ENCODE measurements around the gene HSPA1A.
"Not testable (repeated sequence)": the region's sequence is repeated elsewhere in the genome, so short reads cannot be mapped to it uniquely, and the experiment has no call there.

The HSPA1A gene

DNA sequence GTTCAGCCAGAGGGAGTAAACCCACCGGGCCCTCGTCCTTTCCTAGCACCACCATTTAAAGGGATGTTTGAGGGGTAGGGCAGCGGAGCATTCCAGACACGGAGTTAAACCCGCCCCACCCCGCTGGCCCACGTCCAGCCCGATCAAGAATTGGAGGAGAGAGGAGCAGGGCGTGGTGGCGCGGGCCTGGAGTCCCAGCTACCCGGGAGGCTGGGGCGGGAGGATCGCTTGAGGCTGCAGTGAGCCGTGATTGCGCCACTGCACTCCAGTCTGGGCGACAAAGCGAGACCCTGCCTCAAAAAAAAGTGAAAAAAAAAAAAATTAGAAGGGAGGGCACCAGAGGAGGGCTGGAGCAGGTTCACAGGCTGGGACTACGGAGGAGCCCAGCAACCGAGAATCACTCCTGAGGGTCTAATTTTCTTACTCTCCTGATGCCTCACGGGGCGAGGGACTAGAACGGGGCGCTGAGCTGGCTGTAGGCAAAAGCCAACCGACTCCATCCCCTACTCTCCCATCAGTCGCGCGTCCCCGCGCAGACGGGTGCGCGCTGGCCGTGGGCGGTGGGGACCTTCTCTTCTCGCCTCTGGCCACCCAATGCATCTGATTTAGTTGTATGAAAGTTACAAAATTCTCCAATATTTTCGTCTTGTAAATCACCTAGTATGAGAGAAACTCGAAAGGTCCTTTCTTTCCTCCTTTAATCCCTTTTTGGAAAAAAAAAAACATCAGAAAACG lies 6.1 kb downstream of the HSPA1A start:
- TF ChIP-seq, protein P1, sequence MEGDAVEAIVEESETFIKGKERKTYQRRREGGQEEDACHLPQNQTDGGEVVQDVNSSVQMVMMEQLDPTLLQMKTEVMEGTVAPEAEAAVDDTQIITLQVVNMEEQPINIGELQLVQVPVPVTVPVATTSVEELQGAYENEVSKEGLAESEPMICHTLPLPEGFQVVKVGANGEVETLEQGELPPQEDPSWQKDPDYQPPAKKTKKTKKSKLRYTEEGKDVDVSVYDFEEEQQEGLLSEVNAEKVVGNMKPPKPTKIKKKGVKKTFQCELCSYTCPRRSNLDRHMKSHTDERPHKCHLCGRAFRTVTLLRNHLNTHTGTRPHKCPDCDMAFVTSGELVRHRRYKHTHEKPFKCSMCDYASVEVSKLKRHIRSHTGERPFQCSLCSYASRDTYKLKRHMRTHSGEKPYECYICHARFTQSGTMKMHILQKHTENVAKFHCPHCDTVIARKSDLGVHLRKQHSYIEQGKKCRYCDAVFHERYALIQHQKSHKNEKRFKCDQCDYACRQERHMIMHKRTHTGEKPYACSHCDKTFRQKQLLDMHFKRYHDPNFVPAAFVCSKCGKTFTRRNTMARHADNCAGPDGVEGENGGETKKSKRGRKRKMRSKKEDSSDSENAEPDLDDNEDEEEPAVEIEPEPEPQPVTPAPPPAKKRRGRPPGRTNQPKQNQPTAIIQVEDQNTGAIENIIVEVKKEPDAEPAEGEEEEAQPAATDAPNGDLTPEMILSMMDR (IDR thresholded peaks at IDR 0.05) = no peak
- peak overlapping the region; percentile 90 for H3K27ac ChIP-seq

DNA sequence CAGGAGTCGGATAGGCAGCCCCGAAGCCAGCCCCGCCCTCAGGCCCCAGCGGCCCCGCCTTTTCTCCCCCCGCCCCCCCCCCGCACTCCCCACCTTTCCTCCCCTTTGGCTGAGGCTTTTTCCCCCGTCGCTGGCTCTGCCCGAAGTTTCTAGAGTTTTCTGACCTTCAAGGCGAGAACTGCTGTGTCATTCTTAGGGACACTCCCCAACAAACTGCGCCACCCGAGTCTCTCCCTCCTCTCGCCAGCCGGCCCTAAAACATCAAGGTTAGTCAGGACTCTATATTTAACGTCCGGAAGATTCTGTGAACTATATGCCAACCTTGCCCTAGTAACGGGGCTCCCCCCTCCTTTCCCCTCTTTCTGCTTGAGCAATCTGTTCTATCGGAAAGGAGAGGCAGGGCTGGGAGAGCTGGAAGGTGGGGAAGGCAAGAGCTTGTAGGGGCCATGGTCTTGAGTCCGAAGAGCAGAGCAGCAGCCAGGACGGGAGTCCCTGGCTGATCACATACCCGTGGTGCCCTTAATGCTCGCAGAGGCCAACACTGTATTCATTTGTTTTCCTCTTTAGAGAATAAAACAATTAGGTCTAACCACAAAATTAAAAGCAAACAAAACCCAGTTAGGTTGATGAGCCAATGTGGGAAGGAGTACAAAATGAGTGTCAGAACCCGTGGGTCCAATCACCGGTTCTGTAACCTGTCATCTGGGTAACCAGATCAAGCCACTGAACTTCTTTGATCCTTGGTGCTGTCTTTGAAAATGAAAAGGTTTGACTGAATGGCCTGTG lies 6.9 kb downstream of the HSPA1A start:
- Histone ChIP-seq H3K9me3 (no peaks in the 10 kb centered on the region), H3K36me3 (no peaks in the 10 kb centered on the region), H3K4me3 (ENCODE audit: low read depth in 1 of 2, low read length in 1 of 2) (peak overlapping the region; percentile 80 to 96), H3K27ac (peak overlapping the region; percentile 90), H3K27me3 (no peaks in the 10 kb centered on the region), H3K4me1 (ENCODE audit: control insufficient read depth in 1 of 2, insufficient read depth in 1 of 2, low read depth in 1 of 2, low read length in 1 of 2) (peaks cover 81 to 91% of the 10 kb centered on the region in 2 experiments)
- TF ChIP-seq, protein P1 (IDR thresholded peaks at IDR 0.05) = no peak

More for the DNA sequence above, 6.1 kb downstream of the HSPA1A start:
- Histone ChIP-seq H3K36me3 (no peaks in the 10 kb centered on the region), H3K27me3 (no peaks in the 10 kb centered on the region), H3K4me1 (ENCODE audit: control insufficient read depth in 1 of 2, insufficient read depth in 1 of 2, low read depth in 1 of 2, low read length in 1 of 2) (peaks cover 76 to 86% of the 10 kb centered on the region in 2 experiments), H3K4me3 (ENCODE audit: low read depth in 1 of 2, low read length in 1 of 2) (peak overlapping the region; percentile 80 to 96), H3K9me3 (no peaks in the 10 kb centered on the region)

DNA sequence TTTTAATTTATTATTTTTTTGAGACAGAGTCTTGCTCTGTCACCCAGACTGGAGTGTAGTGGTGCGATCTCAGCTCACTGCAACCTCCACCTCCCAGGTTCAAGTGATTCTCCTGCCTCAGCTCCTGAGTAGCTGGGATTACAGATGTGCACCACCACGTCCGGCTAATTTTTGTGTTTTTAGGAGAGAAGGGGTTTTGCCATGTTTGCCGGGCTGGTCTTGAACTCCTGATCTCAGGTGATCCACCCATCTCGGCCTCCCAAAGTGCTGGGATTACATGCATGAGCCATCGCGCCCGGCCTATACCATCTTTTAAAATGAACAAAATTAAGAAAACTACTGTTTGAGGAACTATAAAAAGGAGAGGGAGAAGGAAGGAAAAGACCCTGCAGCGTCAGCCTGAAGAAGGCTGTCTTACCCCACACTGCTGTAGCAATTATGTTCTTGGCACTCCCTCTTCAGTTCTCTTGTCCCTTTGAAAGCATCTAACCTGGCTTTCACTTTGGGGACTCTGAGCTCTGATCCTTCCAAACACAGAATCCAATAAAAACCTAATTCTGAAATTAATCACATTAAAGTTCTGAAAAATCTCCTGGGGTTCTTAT lies 8.4 kb downstream of the HSPA1A start:
- not testable (repeated sequence) for H3K27me3 ChIP-seq, H3K36me3 ChIP-seq, H3K9me3 ChIP-seq
- peak overlapping the region in 1 of 2 experiments; percentile 18 for H3K4me3 ChIP-seq (ENCODE audit: low read depth in 1 of 2, low read length in 1 of 2)
- H3K27ac ChIP-seq = peak overlapping the region; percentile 90
- peaks cover 77 to 79% of the 10 kb centered on the region in 2 experiments for H3K4me1 ChIP-seq (ENCODE audit: control insufficient read depth in 1 of 2, insufficient read depth in 1 of 2, low read depth in 1 of 2, low read length in 1 of 2)

DNA sequence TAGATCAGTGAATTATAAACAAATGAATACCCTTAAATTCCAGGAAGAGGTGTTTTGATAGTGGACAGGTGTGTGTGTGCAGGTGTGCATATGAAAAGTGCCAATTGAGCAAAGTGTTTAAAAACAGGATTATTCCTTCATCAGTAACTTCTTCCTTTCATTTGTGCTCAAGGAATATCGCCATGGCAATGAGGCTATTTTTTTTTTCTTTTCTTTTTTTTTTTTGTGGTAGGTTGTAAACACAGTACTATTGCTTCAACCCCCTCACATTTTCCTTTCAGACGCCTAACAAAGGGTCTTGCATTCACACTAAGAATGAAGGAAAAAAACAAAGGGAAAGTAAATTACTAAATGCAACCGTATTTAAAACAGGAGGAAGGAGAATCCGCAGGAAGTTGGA lies 10.2 kb downstream of the HSPA1A start:
- H3K27ac ChIP-seq = peak overlapping the region; percentile 95
- H3K9me3 ChIP-seq = no peaks in the 10 kb centered on the region
- H3K36me3 ChIP-seq = no peaks in the 10 kb centered on the region
- TF ChIP-seq, protein P1 (IDR thresholded peaks at IDR 0.05) = no peak
- H3K4me1 ChIP-seq (ENCODE audit: control insufficient read depth in 1 of 2, insufficient read depth in 1 of 2, low read depth in 1 of 2, low read length in 1 of 2) = peaks cover 63 to 70% of the 10 kb centered on the region in 2 experiments
- H3K4me3 ChIP-seq (ENCODE audit: low read depth in 1 of 2, low read length in 1 of 2) = no peak overlapping the region
- no peaks in the 10 kb centered on the region for H3K27me3 ChIP-seq

DNA sequence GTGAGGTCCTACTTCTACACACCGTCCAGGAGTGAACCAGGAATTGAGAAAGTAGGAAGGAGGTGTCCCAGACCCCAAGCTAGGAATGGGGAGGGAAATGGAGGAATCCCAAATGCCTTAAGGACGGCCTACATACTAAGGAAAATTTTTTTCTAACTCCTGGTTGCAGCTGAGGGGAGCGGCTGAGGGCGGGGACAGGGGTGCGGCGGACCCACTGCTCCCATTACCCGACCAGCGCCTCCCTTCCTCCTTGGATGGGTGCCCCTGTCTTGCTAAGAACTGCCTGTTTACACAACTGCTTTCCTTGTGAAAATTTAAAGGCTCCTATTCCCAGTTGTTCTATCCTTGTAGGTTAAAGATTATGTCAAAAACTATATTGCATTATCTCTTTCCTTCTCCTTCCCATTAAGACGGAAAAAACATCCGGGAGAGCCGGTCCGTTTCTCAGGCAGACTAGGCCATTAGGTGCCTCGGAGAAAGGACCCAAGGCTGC lies 11.5 kb downstream of the HSPA1A start:
- TF ChIP-seq, protein P1 (IDR thresholded peaks at IDR 0.05) = no peak
- Histone ChIP-seq H3K36me3 (no peaks in the 10 kb centered on the region), H3K27ac (peak overlapping the region; percentile 95), H3K27me3 (no peaks in the 10 kb centered on the region), H3K4me3 (ENCODE audit: low read depth in 1 of 2, low read length in 1 of 2) (peak overlapping the region; percentile 76 to 85), H3K4me1 (ENCODE audit: control insufficient read depth in 1 of 2, insufficient read depth in 1 of 2, low read depth in 1 of 2, low read length in 1 of 2) (peaks cover 65 to 71% of the 10 kb centered on the region in 2 experiments), H3K9me3 (no peaks in the 10 kb centered on the region)

All from neutrophil (primary cell).